Esophagus squamous epithelium (tissue), 5 donors: Measurements from ENCODE around the gene DENND6B. TPM values are rescaled to one million over a fixed set of nuclear protein-coding genes. Genes with fewer than 3 reads are reported as not detected.

Experiments used
- DNase-seq: peaks from one replicate; lab custom pipeline; 2025; lab: John Stamatoyannopoulos, UW
- H3K27ac ChIP-seq, 4 donors: fragments of 200-600 bp; sonication (generic); one replicate each; pipeline ENCODE4 v1.5.1; 2016 to 2019; ENCODE audit warnings: mild to moderate bottlenecking in 1 of 4
- H3K27me3 ChIP-seq, 4 donors: fragments of 200-600 bp; sonication (generic); 1 replicate in 3 of 4; 2 replicates in 1 of 4; pipeline versions ENCODE4 v1.5.1 to v1.6.0; 2017 to 2021; ENCODE audit warnings: antibody characterized with exemption in 1 of 4
- H3K36me3 ChIP-seq, 3 donors: fragments of 200-600 bp; sonication (generic); one replicate each; pipeline ENCODE4 v1.5.1; 2016 to 2019
- H3K4me1 ChIP-seq, 3 donors: fragments of 200-600 bp; sonication (generic); one replicate each; pipeline ENCODE4 v1.5.1; 2017 to 2019
- H3K4me3 ChIP-seq, 4 donors: fragments of 200-600 bp; sonication (generic); 1 replicate in 3 of 4; 2 replicates in 1 of 4; pipeline ENCODE4 v1.5.1; 2016 to 2019; ENCODE audit warnings: mild to moderate bottlenecking in 2 of 4, moderate library complexity in 1 of 4
- H3K9me3 ChIP-seq, 3 donors: fragments of 200-600 bp; sonication (generic); one replicate each; pipeline ENCODE4 v1.5.1; 2016 to 2019
- POLR2A ChIP-seq, 4 donors: fragments of 450-650 bp; IDR thresholded peaks; one replicate each; pipeline ENCODE4 v1.6.1; 2017; ENCODE audit warnings: antibody characterized with exemption in 4 of 4, mild to moderate bottlenecking in 4 of 4, moderate library complexity in 3 of 4
- WGBS, 2 donors: methylation state at CpG; one replicate each; pipeline ENCODE4 v1.1.5; 2018; 5-methylcytosine and 5-hydroxymethylcytosine counted together
- intact Hi-C: fragments of 100-400 bp; cut with DNase I; formaldehyde crosslinking; loops from one replicate; pipeline ENCODE4 v1.15.0; 2022
- total RNA-seq, 4 donors: library from RNA; depleted of rRNA; stranded (reverse); fragments of >200 nt; gene quantifications; one replicate each; pipeline ENCODE4 v1.1.0, GENCODE V29; 2016
- TF ChIP-seq, protein P1 (sequence below), 6 experiments: fragments of 450-650 bp in 4 of 6; fragments of 200-600 bp in 2 of 6; sonication (generic) in 2 of 6; IDR thresholded peaks; one replicate each; pipeline ENCODE4 v1.5.1; 2016 to 2019; ENCODE audit warnings: antibody characterized with exemption in 6 of 6, mild to moderate bottlenecking in 4 of 6, moderate library complexity in 4 of 6
- donor health status: DM: yes; HTN: yes; CAD: no.

DENND6B gene
- total RNA-seq, 4 donors from 2014 or later = 0.88 to 3.6 (median 2.9) TPM

DNA sequence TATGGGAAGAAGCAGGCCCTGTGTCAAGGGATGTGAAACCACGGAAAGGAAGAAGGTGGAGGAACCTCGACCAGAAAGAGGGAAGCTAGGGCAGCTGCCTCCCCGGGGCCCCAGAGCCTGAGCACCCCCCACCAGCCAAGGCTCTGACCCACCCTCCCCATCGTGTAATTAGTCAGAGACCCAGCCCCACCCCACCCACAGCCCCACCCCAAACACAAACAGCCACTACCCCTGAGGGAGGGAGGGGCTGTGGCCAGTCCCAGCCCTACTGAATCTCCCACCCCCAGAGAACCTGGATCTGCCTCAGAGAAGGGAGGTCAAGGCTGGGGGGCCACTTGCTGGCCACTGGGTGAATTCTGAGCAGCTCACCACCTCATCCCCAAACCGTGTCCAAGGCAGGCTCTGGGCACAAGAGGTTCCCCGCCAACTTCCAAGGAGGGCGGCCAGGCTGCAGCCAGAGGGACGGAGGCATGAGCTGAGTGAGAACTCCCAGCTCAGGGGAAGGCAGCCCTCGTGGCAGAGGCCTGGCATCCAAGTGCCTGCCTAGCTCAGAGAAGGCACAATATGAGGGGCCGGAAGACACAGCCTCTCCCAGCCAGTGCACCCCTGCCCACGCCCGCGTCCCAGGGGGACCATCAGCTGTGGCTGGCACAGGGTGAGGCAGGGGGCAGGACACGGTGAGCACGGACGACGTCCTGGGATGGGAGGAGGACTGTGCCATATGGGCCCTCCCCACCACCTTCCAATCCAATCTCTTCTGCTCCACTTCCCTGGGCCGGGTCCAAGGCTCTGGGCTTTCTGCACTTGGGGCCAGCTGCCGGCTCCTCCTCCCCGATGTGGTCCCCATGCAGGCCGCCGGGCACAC, 22.1 kb downstream of the DENND6B start:
- Histone ChIP-seq H3K4me3 (peak overlapping the region; percentile 61 to 96 (median 92)), H3K27me3 (no peaks in the 10 kb centered on the region), H3K4me1 (peaks cover 66 to 92% (median 72%) of the 10 kb centered on the region in 3 donors), H3K9me3 (no peaks in the 10 kb centered on the region), H3K36me3 (no peaks in the 10 kb centered on the region), H3K27ac (peak overlapping the region; percentile 94 to 97 (median 96))
- intact Hi-C loops = no loop called here
- no peak for TF ChIP-seq POLR2A (IDR thresholded peaks at IDR 0.05)
- TF ChIP-seq, protein P1, sequence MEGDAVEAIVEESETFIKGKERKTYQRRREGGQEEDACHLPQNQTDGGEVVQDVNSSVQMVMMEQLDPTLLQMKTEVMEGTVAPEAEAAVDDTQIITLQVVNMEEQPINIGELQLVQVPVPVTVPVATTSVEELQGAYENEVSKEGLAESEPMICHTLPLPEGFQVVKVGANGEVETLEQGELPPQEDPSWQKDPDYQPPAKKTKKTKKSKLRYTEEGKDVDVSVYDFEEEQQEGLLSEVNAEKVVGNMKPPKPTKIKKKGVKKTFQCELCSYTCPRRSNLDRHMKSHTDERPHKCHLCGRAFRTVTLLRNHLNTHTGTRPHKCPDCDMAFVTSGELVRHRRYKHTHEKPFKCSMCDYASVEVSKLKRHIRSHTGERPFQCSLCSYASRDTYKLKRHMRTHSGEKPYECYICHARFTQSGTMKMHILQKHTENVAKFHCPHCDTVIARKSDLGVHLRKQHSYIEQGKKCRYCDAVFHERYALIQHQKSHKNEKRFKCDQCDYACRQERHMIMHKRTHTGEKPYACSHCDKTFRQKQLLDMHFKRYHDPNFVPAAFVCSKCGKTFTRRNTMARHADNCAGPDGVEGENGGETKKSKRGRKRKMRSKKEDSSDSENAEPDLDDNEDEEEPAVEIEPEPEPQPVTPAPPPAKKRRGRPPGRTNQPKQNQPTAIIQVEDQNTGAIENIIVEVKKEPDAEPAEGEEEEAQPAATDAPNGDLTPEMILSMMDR (IDR thresholded peaks at IDR 0.05) = no peak
- 17 to 22% methylated on average over 2 to 11 of the region's 22 CpGs for WGBS, 2 donors
- no peak for DNase-seq

DNA sequence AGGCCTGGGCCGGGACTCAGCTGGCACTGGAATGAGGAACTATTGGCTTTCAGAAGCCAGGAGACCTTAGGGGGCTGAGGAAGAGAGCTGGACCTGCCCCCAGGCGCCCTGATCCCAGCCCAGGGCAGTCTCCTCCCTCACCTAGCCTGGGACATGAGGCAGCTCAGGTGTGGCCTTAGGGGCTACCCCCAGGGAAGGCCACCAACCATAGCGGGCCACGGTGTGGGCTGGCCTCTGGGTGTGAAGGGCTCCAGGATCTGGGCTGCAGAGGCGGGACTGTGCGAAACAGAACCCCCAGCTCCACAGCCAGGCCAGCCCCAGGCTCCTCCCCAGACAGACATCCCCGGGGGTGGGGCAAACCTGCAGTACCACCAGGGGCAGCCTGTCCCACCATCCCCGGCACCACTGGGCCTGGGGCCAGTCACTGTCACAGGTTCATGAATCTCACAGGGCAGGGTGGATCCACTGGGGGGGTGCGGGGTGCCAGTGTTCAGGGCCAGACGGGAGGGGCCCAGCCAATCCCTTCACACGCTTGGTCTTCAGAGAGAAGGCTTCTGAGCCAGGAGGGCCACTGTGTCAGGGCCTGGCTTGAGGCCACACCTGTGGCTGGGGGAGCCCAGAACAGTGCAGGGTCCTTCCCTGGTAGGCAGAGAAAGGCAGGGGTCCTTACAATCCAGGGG, 22.8 kb downstream of the DENND6B start:
- peak overlapping the region; percentile 20 to 96 (median 78) for H3K4me3 ChIP-seq

DNA sequence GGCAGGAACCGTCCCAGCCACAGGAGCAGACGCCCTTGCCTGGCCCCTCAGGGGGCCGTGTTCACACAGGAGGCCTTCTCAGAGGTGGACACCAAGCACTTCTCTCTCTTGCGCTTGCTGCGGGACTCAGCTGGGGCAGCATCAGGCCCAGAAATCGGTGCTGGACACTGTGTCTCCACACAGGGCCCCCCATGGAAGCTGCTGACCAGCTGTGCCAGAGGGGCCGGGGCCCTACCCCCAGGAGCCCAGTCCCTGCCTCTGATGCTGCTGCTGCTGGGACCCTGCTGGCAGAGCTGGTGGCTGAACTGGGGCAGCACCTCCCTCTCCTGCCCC, 23.3 kb downstream of the DENND6B start:
- TF ChIP-seq POLR2A (IDR thresholded peaks at IDR 0.05) = no peak
- TF ChIP-seq, protein P1 (IDR thresholded peaks at IDR 0.05) = no peak
- H3K9me3 ChIP-seq = no peaks in the 10 kb centered on the region
- no peak for DNase-seq
- intact Hi-C loops = no loop called here
- H3K4me3 ChIP-seq = peak overlapping the region; percentile 20 to 96 (median 78)
- WGBS, 2 donors = 20 to 33% methylated on average over 1 to 3 of the region's 7 CpGs
- H3K36me3 ChIP-seq = no peaks in the 10 kb centered on the region
- H3K27ac ChIP-seq = peak overlapping the region; percentile 94 to 97 (median 96)
- no peaks in the 10 kb centered on the region for H3K27me3 ChIP-seq
- H3K4me1 ChIP-seq = peaks cover 73 to 92% (median 78%) of the 10 kb centered on the region in 3 donors

More for the DNA sequence above, 22.8 kb downstream of the DENND6B start:
- no peaks in the 10 kb centered on the region for H3K27me3 ChIP-seq
- no peak for DNase-seq
- H3K27ac ChIP-seq = peak overlapping the region; percentile 94 to 97 (median 96)
- intact Hi-C loops = no loop called here
- H3K36me3 ChIP-seq = no peaks in the 10 kb centered on the region
- TF ChIP-seq, protein P1 (IDR thresholded peaks at IDR 0.05) = peak in 1 of 6 experiments; percentile 19
- TF ChIP-seq POLR2A (IDR thresholded peaks at IDR 0.05) = no peak
- 18% methylated on average over 2 of the region's 11 CpGs; no CpG with 5 or more reads in 1 of the 2 donors for whole genome bisulfite sequencing, 2 donors
- peaks cover 73 to 92% (median 73%) of the 10 kb centered on the region in 3 donors for H3K4me1 ChIP-seq
- H3K9me3 ChIP-seq = no peaks in the 10 kb centered on the region

DNA sequence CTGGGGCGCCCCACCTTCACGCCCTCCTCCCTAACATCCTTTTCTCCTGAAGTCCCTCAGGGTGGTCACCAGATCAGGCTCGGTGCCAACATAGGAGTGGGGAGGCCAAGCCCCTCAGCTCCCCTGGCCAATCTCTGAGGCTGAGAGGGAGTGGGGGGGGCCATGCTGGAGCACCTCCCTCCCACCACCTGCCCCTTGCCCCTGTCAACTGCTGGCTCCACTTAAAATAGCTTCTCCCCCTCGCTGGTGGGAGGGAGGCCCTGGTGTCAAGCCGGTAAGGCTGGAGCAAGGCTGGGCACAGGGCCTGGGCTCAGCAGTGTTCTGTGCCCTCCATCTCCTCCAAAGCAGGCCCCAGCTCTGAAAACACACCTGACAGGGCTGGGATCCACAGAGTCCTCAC, 24.2 kb downstream of the DENND6B start:
- no peak for TF ChIP-seq POLR2A (IDR thresholded peaks at IDR 0.05)
- TF ChIP-seq, protein P1 (IDR thresholded peaks at IDR 0.05) = no peak
- Histone ChIP-seq H3K36me3 (no peaks in the 10 kb centered on the region), H3K4me1 (peaks cover 75 to 93% (median 88%) of the 10 kb centered on the region in 3 donors), H3K27ac (peak overlapping the region; percentile 94 to 97 (median 96)), H3K4me3 (peak overlapping the region in 1 of 4 donors; percentile 45), H3K27me3 (no peaks in the 10 kb centered on the region), H3K9me3 (no peaks in the 10 kb centered on the region)
- no CpG with 5 or more reads among the region's 5 CpGs for WGBS, 2 donors
- intact Hi-C loops = no loop called here
- no peak for DNase-seq
